H9 (cell line): Measurements from ENCODE around the gene GGA2. TPM values are rescaled to one million over a fixed set of nuclear protein-coding genes. Genes with fewer than 3 reads are reported as not detected.

Experiments used
- DNase-seq: peaks from one replicate; pipeline ENCODE4 v3.0.0-alpha.2; 2017
- H2AFZ ChIP-seq: one replicate; pipeline ENCODE4 v1.6.1; 2013; ENCODE audit warnings: mild to moderate bottlenecking, low read length, control low read depth, moderate library complexity
- H2AK5ac ChIP-seq: 2 replicates; pipeline ENCODE4 v1.6.1; 2013; ENCODE audit warnings: low read length, control low read depth, mixed read lengths; ENCODE audit not compliant: insufficient read length
- H2BK120ac ChIP-seq: one replicate; pipeline ENCODE4 v1.6.1; 2013; ENCODE audit warnings: low read depth, mild to moderate bottlenecking, low read length, control low read depth, inconsistent platforms; ENCODE audit not compliant: poor library complexity, severe bottlenecking
- H2BK12ac ChIP-seq: 2 replicates; pipeline ENCODE4 v1.6.1; 2013; ENCODE audit warnings: low read length, control low read depth, mixed read lengths, low read depth; ENCODE audit not compliant: insufficient read length
- H2BK15ac ChIP-seq: 2 replicates; pipeline ENCODE4 v1.6.1; 2013; ENCODE audit warnings: low read depth, low read length, control low read depth
- H2BK20ac ChIP-seq: one replicate; pipeline ENCODE4 v1.6.1; 2013; ENCODE audit warnings: low read depth, mild to moderate bottlenecking, low read length, control low read depth, inconsistent platforms; ENCODE audit not compliant: poor library complexity, severe bottlenecking
- H2BK5ac ChIP-seq: 2 replicates; pipeline ENCODE4 v1.6.1; 2013; ENCODE audit warnings: low read length, control low read depth, mixed read lengths; ENCODE audit not compliant: insufficient read length
- H3K14ac ChIP-seq: 2 replicates; pipeline ENCODE4 v1.6.1; 2013; ENCODE audit warnings: low read length, control low read depth; ENCODE audit not compliant: insufficient read depth
- H3K18ac ChIP-seq: 2 replicates; pipeline ENCODE4 v1.6.1; 2013; ENCODE audit warnings: low read depth, mild to moderate bottlenecking, mixed read lengths, low read length, control low read depth; ENCODE audit not compliant: insufficient read length
- H3K23ac ChIP-seq: 2 replicates; pipeline ENCODE4 v1.6.1; 2013; ENCODE audit warnings: low read length, control low read depth, mixed read lengths, low read depth; ENCODE audit not compliant: insufficient read length
- H3K23me2 ChIP-seq: 2 replicates; pipeline ENCODE4 v1.6.1; 2013; ENCODE audit warnings: low read depth, mild to moderate bottlenecking, mixed read lengths, low read length, control low read depth; ENCODE audit not compliant: insufficient read length, poor library complexity, severe bottlenecking
- H3K27ac ChIP-seq: 2 replicates; pipeline ENCODE4 v1.5.1; 2013; ENCODE audit warnings: low read length, control low read depth, mixed read lengths, low read depth; ENCODE audit not compliant: insufficient read length
- H3K27me3 ChIP-seq: 2 replicates; pipeline ENCODE4 v1.6.1; 2013; ENCODE audit warnings: low read length, control low read depth, inconsistent platforms; ENCODE audit not compliant: insufficient read depth
- H3K4ac ChIP-seq: 2 replicates; pipeline ENCODE4 v1.6.1; 2013; ENCODE audit warnings: low read depth, mild to moderate bottlenecking, control low read depth, inconsistent platforms, low read length, moderate library complexity
- H3K4me1 ChIP-seq: 2 replicates; pipeline ENCODE4 v1.6.1; 2013; ENCODE audit warnings: low read length, control low read depth, inconsistent platforms; ENCODE audit not compliant: insufficient read depth
- H3K4me2 ChIP-seq: 2 replicates; pipeline ENCODE4 v1.6.1; 2013; ENCODE audit warnings: low read length, control low read depth, mixed read lengths; ENCODE audit not compliant: insufficient read length, insufficient read depth
- H3K56ac ChIP-seq: 2 replicates; pipeline ENCODE4 v1.6.1; 2013; ENCODE audit warnings: low read depth, mild to moderate bottlenecking, mixed read lengths, low read length, control low read depth; ENCODE audit not compliant: insufficient read length
- H3K79me1 ChIP-seq: 2 replicates; pipeline ENCODE4 v1.6.1; 2013; ENCODE audit warnings: low read depth, mild to moderate bottlenecking, moderate library complexity, low read length, control low read depth, inconsistent platforms; ENCODE audit not compliant: insufficient read depth, poor library complexity, severe bottlenecking
- H3K79me2 ChIP-seq: 2 replicates; pipeline ENCODE4 v1.6.1; 2013; ENCODE audit warnings: low read length, control low read depth, inconsistent platforms; ENCODE audit not compliant: insufficient read depth
- H3K9ac ChIP-seq: 2 replicates; pipeline ENCODE4 v1.6.1; 2013; ENCODE audit warnings: low read length, control low read depth, mixed read lengths; ENCODE audit not compliant: insufficient read length; ENCODE audit errors: extremely low read depth
- H3K9me3 ChIP-seq: one replicate; pipeline ENCODE4 v1.6.1; 2013; ENCODE audit warnings: low read depth, low read length, inconsistent platforms; ENCODE audit not compliant: control insufficient read depth
- H3T11ph ChIP-seq: one replicate; pipeline ENCODE4 v1.6.1; 2013; ENCODE audit warnings: mild to moderate bottlenecking, low read length, control low read depth, inconsistent platforms
- H4K20me1 ChIP-seq: one replicate; pipeline ENCODE4 v1.6.1; 2013; ENCODE audit not compliant: control insufficient read depth, insufficient read length, insufficient read depth
- H4K5ac ChIP-seq: 2 replicates; pipeline ENCODE4 v1.6.1; 2013; ENCODE audit warnings: low read depth, mild to moderate bottlenecking, mixed read lengths, low read length, control low read depth; ENCODE audit not compliant: insufficient read length
- H4K8ac ChIP-seq: replicated peaks from 2 replicates; pipeline ENCODE4 v1.6.1; 2013; ENCODE audit warnings: low read length, control low read depth, mixed read lengths, low read depth; ENCODE audit not compliant: insufficient read length
- H4K91ac ChIP-seq: 2 replicates; pipeline ENCODE4 v1.6.1; 2013; ENCODE audit warnings: low read depth, mild to moderate bottlenecking, moderate library complexity, mixed read lengths, low read length, control low read depth; ENCODE audit not compliant: insufficient read length
- H3K27ac Mint-ChIP-seq, 3 experiments: 2 replicates in 2 of 3; 3 replicates in 1 of 3; pipeline ENCODE4 v1.8.0; 2020 to 2021; ENCODE audit warnings: mixed read lengths in 3 of 3, mild to moderate bottlenecking in 1 of 3, moderate library complexity in 1 of 3
- H3K27me3 Mint-ChIP-seq: 2 replicates; pipeline ENCODE4 v1.8.0; 2021; ENCODE audit warnings: low read depth, mild to moderate bottlenecking, moderate library complexity, mixed read lengths
- H3K36me3 Mint-ChIP-seq, 3 experiments: 2 replicates in 2 of 3; 3 replicates in 1 of 3; pipeline ENCODE4 v1.8.0; 2020 to 2021; ENCODE audit warnings: low read depth in 3 of 3, mixed read lengths in 3 of 3; ENCODE audit not compliant: insufficient read depth in 1 of 3
- H3K4me1 Mint-ChIP-seq, 2 experiments: 2 replicates each; pipeline ENCODE4 v1.8.0; 2020; ENCODE audit warnings: mixed read lengths in 2 of 2
- H3K4me3 Mint-ChIP-seq, 2 experiments: 2 replicates in 1 of 2; 3 replicates in 1 of 2; pipeline ENCODE4 v1.8.0; 2020 to 2021; ENCODE audit warnings: mild to moderate bottlenecking in 2 of 2, mixed read lengths in 2 of 2, moderate library complexity in 1 of 2
- H3K9me3 Mint-ChIP-seq, 2 experiments: 2 replicates in 1 of 2; 3 replicates in 1 of 2; pipeline ENCODE4 v1.8.0; 2020; ENCODE audit warnings: mild to moderate bottlenecking in 2 of 2, mixed read lengths in 2 of 2, moderate library complexity in 1 of 2
- CTCF ChIP-seq: fragments of 200-600 bp; sonication (generic); conservative IDR thresholded peaks from 3 replicates; pipeline ENCODE4 v1.8.0; 2021; ENCODE audit warnings: antibody characterized with exemption, mild to moderate bottlenecking
- WGBS: extraction: QIAGEN DNeasy Blood & Tissue Kit; methylation state at CpG from one replicate; pipeline ENCODE4 v1.1.7; 2013; ENCODE audit warnings: missing lambda C conversion rate, low lambda C conversion rate, mixed read lengths; ENCODE audit not compliant: insufficient read length; ENCODE audit errors: extremely low coverage; 5-methylcytosine and 5-hydroxymethylcytosine counted together
- total RNA-seq: library from RNA; stranded (reverse); gene quantifications from 2 replicates; pipeline ENCODE4 v1.2.1, GENCODE V29; 2021

GGA2 gene
- total RNA-seq, 1 experiment from 2014 or later: 143 TPM

GRCh38 chr16:23527961-23528643, 17.8 kb upstream of the GGA2 start:
- Histone ChIP-seq H4K91ac (no peak overlapping the region), H2AK5ac (no peak overlapping the region), H3K79me1 (no peaks in the 10 kb centered on the region), H3K27ac (no peak overlapping the region), H2BK15ac (no peak overlapping the region), H3K23ac (no peak overlapping the region), H2BK20ac (no peak overlapping the region), H4K20me1 (no peaks in the 10 kb centered on the region), H3K23me2 (no peaks in the 10 kb centered on the region), H3K14ac (no peak overlapping the region), H2AFZ (no peak overlapping the region), H2BK12ac (no peak overlapping the region), H3K9ac (no peak overlapping the region), H4K5ac (no peak overlapping the region), H3T11ph (no peak overlapping the region), H3K56ac (no peak overlapping the region), H3K18ac (no peak overlapping the region), H3K9me3 (no peaks in the 10 kb centered on the region), H4K8ac (no peak overlapping the region), H2BK5ac (no peak overlapping the region), H3K27me3 (no peaks in the 10 kb centered on the region), H3K79me2 (no peaks in the 10 kb centered on the region), H2BK120ac (no peak overlapping the region), H3K4me1 (no peaks in the 10 kb centered on the region), H3K4me2 (no peak overlapping the region), H3K4ac (no peak overlapping the region)
- no peaks in the 10 kb centered on the region for H3K27me3 Mint-ChIP-seq
- H3K4me3 Mint-ChIP-seq: no peak overlapping the region
- peak overlapping the region in 1 of 3 experiments; percentile 32; a peak in 1 of 7 replicates for H3K27ac Mint-ChIP-seq
- H3K9me3 Mint-ChIP-seq: no peaks in the 10 kb centered on the region
- TF ChIP-seq CTCF: no peak
- WGBS: no CpG with 5 or more reads among the region's 11 CpGs
- no peaks in the 10 kb centered on the region for H3K4me1 Mint-ChIP-seq
- DNase-seq: no peak
- H3K36me3 Mint-ChIP-seq: peaks cover 34 to 81% (median 74%) of the 10 kb centered on the region in 3 experiments; a peak in 6 of 7 replicates
